GM21786 (cell line): ENCODE measurements around the gene CAPZA2.
A peak's percentile ranks its signal among the peaks of the same experiment; 100 is the strongest.
"Not testable (repeated sequence)": the region's sequence is repeated elsewhere in the genome, so short reads cannot be mapped to it uniquely, and the experiment has no call there.

Experiments
- ATAC-seq: cut with Tn5 transposase; IDR thresholded peaks from one replicate; pipeline ENCODE4 v1.9.1; 2021; ENCODE audit not compliant: unreplicated experiment

Gene CAPZA2

DNA sequence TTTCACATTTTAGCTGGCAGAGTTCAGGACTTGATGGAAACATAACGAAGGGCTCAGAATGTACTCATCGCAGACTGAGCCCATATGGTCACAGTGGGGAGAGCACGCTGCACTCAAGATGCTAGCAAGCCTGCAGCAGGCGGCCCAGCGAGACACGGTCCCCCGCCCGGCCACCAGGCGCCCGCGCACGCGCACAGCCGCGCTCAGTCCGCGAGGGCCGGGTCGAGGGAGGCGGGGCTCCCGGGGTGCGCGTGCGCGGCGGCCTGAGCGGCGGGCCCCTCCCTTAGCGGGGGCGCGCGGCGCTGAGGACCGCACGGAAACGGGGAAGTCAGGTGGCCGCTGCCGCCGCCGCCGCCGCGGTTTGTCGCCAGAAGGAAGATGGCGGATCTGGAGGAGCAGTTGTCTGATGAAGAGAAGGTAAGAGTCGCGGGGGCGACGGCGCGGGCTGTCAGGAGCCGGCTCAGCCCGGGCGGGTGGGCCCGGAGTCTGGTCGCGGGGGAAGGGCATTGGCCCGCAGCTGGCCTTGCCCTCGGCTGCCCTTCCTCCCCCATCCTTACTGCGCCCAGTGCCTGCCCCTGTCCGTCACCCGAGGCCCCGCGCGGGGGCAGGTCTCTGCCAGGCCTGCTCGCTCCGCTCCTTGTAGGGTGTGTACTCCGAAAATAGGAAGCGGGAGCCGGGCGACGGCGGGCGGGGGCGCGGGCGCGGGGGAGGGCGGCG is at the start of gene CAPZA2:
Gene CAPZA2 (plus strand): TSS at position 354 of the 717 bp plus-strand sequence. CDS start 25 bp downstream, at position 379.
- peak; percentile 87 for ATAC-seq

DNA sequence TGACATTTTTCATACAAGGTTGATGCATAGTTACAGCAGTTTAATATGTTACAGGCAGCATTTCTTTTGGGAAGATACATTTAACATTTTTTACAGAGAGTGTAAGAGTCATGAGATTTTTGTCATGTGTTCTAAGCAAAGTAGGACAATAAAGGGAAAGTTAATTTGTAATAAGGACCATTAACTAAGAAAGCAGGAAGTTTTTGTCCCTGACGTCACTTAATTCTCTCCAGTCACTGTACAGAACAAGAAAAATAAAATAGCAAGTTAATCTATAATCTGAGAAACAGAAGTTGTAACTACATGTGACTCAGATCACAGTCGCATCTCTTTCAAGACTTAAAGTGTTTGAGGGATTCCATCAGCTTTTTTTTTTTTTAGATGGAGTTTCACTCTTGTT is 49.5 kb upstream of the CAPZA2 start:
- ATAC-seq = no peak

DNA sequence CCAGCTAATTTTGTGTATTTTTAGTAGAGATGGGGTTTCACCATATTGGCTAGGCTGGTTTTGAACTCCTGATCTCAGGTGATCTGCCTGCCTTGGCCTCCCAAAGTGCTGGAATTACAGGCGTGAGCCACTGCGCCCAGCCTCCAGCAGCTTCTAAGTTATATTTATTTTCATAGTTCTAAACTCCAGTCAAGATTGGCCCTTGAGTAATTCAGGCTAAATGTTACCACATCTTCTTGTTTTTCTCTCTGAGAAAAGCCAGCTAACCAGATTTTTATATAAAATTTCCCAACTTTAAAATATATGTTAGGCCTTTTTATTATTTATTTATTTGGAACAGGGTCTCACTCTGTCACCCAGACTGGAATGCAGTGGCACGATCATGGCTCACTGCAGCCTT is 49.0 kb upstream of the CAPZA2 start:
- not testable (repeated sequence) for ATAC-seq

DNA sequence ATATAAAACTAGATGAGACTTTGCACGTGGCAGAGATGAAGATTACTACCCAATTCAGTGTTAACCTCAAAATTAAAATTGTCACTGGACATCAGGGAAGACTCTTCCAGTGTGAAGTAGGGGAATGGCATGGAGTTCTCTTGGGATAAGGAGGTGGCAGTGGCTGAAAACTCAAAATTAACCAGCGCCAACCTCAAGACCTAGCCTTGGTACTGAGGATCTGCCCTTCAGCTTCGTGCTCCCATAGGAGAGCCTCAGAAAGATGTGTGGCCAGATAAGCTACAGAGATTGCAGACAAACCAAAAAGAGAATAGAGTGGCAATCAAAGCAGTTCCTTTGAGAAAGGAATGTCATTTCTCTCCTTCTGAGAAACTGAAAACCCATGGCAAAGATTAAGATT is 47.3 kb upstream of the CAPZA2 start:
- no peak for ATAC-seq

DNA sequence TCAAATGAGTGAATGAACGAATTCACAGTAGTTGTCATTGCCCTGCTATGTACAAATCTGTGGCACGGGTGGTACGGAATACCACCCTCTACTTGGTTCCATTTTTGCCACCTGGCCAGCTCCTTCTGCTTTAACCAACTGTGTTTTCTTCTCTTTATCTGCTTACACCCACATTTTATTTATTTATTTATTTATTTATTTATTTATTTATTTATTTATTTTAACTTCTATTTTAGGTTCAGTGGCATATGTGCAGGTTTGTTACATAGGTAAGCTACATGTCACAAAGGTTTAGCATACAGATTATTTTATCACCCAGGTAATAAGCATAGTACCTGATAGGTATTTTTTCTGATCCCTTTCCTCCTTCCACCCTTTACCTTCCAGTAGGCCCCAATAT is 42.2 kb upstream of the CAPZA2 start:
- ATAC-seq = no peak

DNA sequence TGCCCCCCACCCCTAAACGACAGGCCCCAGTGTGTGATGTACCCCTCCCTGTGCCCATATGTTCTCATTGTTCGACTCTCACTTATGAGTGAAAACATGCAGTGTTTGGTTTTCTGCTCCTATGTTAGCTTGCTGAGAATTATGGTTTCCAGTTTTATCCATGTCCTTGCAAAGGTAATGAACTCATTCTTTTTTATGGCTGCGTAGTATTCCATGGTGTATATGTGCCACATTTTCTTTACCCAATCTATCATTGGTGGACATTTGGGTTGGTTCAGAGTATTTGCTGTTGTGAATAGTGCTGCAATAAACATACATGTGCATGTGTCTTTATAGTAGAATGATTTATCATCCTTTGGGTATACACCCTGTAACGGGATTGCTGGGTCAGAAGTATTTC is 40.7 kb upstream of the CAPZA2 start:
- not testable (repeated sequence) for ATAC-seq

DNA sequence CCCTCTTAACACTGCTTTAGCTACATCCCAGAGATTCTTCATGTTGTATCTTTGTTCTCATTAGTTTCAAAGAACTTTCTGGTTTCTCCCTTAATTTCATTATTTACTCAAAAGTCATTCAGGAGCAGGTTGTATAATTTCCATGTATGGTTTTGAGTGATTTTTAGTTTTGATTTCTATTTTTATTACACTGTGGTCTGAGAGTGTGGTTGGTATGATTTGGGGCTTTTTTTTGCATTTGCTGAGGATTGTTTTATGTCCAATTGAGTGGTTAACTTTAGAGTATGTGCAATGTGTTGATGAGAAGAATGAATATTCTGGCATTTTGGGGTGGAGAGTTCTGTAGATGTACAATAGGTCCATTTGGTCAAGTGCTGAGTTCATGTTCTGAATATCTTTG is 37.9 kb upstream of the CAPZA2 start:
- ATAC-seq = no peak

DNA sequence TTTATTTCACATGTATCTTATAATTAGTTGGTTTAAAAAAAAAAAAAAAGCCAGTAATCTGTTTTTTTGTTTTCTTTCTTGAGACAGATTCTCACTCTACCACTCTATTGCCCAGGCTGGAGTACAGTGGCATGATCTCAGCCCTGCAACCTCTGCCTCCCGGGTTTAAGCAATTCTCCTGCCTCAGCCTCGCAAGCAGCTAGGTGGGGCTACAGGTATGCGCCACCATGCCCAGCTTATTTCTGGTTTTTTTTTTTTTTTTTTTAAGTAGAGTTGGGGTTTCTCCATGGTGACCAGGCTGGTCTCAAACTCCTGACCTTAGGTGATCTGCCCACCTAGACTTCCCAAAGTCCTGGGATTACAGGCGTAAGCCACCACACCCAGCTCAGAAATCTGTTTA is 34.1 kb upstream of the CAPZA2 start:
- no peak for ATAC-seq

DNA sequence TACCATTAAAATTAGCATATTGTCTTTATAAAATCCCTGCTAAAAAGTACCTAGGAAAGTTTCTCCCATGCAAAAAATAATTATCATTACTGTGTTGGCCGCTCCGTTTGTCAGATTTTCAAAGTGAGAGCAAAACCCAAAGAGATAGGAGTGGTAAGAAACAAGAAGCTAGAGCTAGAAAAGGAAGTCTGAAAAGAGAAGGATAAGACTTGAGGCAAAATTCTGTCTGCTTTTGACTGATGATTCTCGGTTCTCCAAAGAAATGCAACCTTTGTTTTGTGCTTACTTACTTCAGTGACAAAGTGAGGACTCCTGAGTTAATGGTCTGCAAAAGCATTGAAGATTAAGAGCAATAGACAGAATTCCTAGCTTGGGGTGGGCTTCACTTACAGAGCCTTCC is 33.3 kb upstream of the CAPZA2 start:
- ATAC-seq = no peak

DNA sequence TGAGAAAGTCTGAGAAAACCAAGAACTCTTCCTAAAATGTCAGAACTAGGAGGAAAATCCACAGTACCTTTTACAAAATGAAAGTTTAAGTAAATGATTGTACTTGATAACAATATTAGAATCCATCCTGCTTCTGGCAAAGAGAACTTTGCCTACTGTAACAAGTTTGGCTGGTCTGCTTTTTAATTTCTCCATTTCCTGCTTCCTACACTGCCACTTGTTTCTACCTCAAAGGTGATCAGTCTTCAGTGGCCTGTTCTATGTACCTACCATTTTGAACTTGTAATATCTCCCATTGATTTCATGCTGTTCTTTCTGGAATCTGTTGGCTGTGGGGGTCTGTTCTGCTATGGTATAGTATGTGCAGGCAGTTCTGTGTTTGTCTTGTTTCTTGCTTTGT is 32.9 kb upstream of the CAPZA2 start:
- no peak for ATAC-seq

DNA sequence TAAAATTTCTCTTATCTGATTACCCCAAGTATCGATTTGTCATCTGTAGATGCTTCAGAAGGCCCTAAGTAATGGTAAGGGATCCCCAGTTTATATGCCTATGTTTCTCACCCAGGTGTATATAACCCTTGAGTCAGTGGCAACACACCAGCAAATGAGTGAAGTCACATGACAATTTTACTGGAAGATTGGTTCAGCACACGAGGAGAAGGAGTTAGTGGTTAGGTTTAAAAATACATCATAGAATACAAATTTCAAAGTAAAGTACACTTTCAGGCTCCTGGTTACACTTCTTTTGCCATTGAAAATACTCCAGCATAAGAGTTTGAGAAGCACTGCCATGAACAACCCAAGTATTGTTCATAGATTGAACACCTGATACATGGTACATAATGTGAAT is 29.7 kb upstream of the CAPZA2 start:
- no peak for ATAC-seq

DNA sequence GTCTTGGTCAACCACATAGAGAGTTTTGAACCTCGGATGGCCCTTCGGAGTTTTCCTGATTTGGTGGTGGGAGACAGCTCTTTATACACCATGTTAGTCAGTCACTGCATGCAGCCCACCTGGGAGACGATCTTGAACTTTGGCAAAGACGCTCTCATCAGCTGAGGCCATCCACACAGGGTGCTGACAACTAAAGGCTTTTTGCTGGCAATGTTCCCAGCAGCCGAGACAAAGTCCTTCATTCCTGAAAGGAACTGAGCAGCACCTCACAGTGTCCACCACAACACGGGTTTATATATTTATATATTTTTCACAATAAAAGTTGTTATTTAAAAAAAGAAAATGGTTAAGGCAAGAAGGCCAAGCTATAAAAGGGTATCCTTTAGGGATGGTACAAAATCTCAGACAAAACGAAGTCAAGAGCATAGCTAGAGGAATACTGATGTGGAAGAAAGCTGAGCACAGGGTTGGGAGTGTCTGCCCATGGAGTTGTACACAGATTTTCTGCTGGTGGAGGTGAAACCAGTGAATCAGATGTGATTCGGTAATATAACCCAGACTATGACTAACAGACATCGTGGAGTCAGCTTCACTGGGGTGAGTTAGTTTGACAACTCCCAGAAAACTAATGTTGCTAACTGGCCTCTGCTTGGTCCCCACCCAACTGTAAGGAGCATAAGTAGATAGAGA is 27.4 kb upstream of the CAPZA2 start:
- no peak for ATAC-seq

DNA sequence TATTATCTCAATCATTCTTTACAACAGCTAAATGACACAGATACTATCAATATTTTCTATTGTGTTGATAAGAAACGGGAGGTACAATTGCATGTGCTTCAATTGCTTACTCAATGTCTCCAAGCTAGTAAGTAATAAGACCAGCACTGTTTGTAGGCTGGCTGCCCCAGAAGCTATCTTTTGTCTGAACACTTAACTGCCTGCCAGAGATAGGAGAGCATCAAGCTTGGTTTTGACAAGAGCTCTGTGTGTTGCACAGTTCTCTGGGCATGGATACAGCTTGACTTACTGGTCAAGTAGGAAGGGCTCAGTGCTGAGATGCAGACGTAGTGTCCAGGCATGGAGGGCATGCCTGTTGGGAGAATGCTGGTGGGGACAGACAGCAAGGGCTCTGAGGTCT is 26.3 kb upstream of the CAPZA2 start:
- ATAC-seq = no peak

DNA sequence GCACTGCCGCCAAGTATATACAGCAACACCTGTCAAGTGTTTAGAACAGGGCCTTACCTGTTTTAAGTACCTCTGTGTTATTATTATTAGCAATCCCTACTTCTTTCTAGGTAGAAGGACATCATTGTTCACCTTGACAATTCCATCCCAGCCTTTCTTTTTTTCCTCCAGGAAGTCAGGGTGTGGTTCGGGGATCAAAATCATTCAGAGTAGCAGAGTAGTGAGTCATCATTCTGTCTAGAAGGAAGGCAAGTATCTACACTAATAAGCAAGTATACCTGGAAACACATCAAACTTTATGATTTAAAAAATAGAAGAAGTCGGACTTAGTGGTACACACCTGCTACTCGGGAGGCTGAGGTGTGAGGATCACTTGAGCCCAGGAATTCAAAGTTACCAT is 25.5 kb upstream of the CAPZA2 start:
- ATAC-seq = no peak

DNA sequence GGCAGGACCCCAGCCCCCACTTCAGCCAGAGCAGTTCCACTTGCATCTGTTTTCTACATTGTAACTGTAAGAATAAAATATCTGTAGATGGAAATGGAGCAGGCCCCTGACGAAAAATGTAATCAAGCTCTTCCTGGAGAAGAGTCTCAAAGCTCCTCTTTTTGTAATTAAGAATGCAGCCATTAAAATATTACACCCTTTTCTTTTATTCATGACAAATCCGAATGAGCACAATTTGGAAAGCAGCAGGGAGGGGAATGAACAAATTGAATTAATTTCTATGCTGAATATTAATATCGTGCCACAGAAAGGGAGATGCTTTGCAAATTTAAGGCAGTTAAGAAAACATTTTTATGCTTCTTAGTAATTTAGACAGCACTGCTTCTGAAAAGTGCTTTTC is 24.8 kb upstream of the CAPZA2 start:
- ATAC-seq = no peak

DNA sequence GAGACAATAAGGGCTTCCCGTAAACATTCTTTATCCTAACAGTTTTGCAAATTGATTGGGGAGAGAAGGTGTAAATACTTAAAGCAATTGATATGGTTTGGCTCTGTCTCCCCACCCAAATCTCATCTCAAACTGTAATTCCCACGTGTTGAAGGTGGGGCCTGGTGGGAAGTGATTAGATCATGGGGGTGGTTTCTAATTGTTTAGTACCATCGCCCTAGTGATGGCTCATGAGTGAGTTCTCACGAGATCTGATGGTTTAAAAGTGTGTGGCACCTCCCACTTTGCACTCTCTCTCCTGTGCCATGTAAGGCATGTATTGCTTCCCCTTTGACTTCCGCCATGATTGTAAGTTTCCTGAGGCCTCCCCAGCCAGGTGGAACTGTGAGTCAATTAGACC is 22.1 kb upstream of the CAPZA2 start:
- ATAC-seq = no peak

DNA sequence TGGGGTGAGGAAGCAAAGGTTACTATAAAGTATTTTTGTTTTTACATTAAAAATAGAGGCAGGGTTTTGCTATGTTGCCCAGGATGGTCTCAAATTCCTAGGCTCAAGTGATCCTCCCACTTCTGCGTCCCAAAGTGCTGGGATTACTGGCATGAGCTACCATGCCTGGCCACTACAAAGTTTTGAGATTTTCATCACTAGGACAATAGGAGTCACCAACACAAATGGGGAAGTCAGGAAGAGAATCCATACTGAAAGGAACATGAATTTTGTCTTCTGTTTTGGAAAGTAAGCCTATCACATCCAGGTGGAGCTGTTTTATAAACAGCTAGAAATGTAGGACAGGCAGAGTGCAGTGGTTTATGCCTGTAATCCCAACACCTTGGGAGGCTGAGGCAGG is 20.0 kb upstream of the CAPZA2 start:
- ATAC-seq = no peak

DNA sequence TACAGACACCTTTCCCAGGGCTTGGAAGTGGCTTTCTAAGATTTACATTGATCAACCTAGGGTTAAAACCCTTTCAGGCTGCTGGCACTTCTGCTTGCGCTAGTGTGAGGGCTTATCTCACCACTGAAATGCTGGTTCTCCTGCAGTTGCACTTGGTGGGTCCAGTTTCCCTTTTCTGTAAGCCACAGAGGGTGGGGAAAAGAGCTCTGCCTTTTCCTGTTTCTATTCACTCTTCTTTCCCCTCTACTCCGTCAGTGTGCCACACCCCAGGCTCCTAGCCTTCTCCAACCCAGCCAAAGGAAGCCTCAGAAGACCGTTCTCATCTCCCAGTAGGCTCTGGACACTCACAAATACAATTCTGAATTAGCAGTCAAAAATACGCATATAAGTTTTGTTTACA is 19.0 kb upstream of the CAPZA2 start:
- no peak for ATAC-seq

DNA sequence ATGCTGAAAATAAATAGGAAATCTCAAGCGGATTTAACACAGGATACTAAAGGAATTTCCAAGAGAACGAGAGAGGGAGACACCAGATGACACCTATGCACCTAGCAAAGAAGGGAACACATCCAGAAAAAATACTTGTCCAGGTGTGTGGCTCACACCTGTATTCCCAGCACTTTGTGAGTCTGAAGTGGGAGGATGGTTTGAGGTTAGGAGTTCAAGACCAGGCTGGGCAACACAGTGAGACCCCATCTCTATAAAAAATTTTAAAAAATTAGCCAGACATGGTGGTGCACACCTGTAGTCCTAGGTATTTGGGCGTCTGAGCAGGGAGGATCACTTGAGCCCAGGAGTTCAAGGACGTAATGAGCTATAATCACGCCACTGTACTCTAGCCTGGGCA is 11.2 kb upstream of the CAPZA2 start:
- no peak for ATAC-seq

DNA sequence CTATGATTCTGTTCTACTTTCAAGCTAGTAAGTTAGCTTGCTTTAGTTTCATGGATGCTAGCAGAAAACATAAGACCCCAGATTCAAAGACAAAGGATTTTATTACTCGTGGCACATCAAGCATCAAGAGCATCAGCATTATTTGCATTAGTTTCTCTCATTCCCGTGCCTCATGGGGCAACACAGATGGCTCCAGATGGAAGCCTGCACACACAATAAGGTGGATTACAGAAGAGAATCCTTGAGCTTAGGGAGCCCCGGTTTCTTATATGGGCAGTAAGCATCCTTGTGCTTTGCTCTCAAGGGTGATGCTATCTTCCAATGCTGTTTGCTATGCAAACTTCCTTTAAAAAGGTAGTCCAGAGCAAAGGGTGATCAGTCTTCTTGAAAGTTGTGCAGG is 10.7 kb upstream of the CAPZA2 start:
- ATAC-seq = no peak

DNA sequence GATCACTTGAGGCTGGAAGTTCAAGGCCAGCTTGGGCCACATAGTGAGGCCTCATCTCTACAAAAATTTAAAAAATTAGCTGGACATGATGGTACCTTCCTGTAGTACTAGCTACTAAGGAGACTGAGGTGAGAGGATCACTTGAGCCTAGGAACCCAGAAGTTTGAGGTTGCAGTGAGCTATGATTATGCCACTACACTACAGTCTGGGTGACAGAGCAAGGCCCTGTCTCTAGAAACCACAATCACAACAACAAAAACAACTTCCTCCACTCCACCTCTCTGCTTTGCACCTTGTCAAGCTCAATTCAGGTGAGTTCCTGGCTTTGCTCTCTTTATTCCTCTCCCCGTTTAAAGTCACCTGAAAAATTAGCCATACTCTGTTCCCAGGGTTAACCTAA is 8.3 kb upstream of the CAPZA2 start:
- ATAC-seq = no peak

DNA sequence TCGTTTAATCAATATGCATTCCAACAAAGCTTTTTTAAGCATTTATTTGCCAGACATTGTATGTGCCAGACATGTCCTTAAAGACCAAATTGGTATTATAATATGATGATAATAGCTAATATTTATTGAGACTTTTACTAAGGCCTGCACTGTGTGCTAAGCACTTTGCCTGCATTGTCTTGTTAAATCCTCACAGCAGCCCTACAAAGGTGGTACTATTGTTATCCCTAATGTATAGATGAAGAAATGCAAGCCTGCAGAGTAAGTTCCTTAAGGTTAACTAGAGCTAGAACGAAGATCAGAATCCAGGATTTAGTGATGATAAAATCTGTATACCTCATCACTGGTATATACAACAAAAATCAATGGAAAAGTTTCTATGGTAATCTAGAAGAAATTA is 5.3 kb upstream of the CAPZA2 start:
- no peak for ATAC-seq

DNA sequence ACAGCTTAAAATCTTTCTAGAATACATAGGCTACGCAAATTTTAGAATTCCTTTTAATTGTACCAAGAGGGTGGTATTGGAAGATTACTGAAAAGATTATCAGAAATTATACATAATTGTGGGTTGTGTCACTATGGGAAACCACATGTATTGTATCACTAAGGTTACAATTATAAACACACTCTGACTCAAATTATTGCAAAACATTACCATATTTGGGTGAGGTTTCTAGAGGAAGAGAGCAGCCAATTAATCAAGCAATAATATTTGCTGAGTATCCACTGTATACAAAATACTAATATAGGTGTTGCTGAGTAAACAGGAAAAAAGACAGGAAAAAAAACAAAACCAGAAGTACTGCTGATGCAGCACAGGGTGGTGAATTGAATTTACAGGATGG is 3.1 kb upstream of the CAPZA2 start:
- ATAC-seq = no peak
